Coronary artery (tissue), 2 donors: ENCODE results near the gene ZG16.
A peak's percentile ranks its signal among the peaks of the same experiment; 100 is the strongest.

Experiments
- DNase-seq: peaks from one replicate; pipeline ENCODE4 v3.0.0-alpha.2; 2017; ENCODE audit warnings: low spot score
- H3K27ac ChIP-seq, 2 donors: fragments of 200-600 bp; sonication (generic); one replicate each; pipeline ENCODE4 v1.5.1; 2016 to 2019
- H3K4me3 ChIP-seq: fragments of 200-600 bp; sonication (generic); 2 replicates; pipeline ENCODE4 v1.5.1; 2016; ENCODE audit warnings: mild to moderate bottlenecking, moderate library complexity
- CTCF ChIP-seq: fragments of 200-600 bp; sonication (generic); IDR thresholded peaks from one replicate; pipeline ENCODE4 v1.5.1; 2019; ENCODE audit warnings: antibody characterized with exemption

Gene ZG16

GRCh38 chr16:29812754-29813643 lies 34.9 kb downstream of the ZG16 start:
- Histone ChIP-seq H3K27ac (peak overlapping the region; percentile 95 to 98), H3K4me3 (peak overlapping the region; percentile 78)
- no peak for TF ChIP-seq CTCF
- peak; percentile 73 for DNase-seq

DNA sequence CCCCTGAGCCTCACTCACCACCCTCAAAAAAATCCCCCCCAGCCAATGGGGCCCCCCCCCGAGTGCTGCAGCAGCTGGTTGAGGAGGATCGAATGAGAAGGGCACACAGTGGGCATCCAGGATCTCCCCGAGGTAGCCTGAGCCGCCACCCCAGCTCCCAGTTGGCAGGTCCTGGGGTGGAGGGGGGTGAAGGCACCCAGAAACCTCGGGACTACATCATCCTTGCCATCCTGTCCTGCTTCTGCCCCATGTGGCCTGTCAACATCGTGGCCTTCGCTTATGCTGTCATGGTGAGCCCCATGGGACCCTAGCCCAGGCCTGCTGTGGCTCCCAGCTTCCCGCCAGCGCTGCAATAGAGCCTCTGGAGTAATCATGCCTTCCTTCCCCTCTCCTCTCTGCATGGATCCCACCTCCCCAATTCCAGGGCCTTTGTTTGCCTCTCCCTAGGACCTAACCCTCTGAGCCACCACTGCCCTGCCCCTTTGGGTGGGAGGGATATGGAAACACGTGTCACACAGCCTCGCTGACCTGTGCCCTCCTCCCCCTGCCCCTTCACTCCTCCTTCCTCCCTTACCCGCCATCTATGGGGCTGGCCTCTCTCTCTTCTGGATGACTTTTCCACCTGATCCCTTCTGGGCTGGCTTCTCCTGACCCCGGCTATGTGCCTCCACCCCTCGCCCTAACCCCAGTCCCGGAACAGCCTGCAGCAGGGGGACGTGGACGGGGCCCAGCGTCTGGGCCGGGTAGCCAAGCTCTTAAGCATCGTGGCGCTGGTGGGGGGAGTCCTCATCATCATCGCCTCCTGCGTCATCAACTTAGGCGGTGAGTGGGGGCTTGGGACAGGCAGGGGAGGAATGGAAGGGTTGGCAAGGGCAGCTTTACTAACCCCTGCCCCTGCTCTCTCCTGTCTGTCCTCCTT lies 35.8 kb downstream of the ZG16 start:
- DNase-seq = peak; percentile 74
- peak overlapping the region; percentile 95 to 98 for H3K27ac ChIP-seq
- peak overlapping the region; percentile 78 for H3K4me3 ChIP-seq
- TF ChIP-seq CTCF = no peak

DNA sequence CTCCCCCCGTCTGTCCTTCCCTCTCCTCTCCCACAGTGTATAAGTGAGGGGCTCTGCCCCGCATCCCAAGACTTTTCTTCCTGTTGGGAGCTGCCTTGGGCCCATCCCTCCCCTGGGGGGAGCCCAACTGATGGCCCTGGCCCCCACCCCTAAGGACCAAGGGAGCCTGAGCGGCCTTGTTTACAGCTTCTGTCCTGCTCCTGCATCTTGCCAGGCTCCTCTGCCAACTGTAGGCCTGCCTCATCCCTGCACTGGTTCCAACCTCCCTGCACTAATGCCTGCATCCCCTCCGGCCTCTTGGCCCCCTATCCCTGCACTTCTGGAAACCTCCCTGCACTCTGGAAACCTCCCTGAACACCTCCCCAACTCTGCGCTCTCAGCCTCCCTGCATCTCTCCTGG lies 36.5 kb downstream of the ZG16 start:
- H3K4me3 ChIP-seq = peak overlapping the region; percentile 78
- TF ChIP-seq CTCF = no peak
- DNase-seq = no peak
- H3K27ac ChIP-seq = peak overlapping the region; percentile 95 to 98

DNA sequence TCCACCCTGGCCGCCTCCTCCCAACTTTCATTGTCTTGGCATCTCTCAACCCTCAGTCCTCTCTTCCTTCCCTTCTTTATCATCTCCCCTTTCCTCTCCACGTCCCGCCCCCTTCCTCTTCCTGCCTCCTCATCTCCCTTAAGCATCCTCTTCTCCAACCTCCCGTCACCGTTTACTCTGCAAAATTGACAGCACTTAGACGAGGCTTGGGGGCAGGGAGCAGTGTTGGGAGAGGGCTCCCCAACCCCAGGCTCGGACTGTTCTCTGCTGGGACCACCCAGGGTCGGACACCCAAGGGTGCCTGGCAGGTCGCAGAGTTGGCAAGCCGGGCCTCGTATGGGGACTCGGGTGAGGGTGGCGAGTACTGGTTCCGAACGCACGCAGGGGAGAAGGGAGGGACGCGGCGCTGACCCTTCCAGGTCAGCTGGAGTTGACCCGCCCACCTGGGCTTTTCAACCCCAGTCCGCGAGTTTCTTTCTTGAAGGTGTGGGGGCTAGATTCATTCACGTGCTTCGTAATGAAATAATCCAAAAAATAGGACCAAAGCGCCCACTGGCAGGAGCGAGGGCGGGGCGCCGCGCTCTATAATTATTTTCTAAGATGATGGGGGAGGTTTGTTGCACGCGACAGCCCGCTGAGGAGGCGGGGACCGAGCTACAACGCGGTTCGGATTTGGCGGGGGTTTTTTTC lies 37.1 kb downstream of the ZG16 start:
- Histone ChIP-seq H3K27ac (peak overlapping the region; percentile 95 to 98), H3K4me3 (peak overlapping the region; percentile 78)
- DNase-seq = peak; percentile 83
- TF ChIP-seq CTCF = no peak

DNA sequence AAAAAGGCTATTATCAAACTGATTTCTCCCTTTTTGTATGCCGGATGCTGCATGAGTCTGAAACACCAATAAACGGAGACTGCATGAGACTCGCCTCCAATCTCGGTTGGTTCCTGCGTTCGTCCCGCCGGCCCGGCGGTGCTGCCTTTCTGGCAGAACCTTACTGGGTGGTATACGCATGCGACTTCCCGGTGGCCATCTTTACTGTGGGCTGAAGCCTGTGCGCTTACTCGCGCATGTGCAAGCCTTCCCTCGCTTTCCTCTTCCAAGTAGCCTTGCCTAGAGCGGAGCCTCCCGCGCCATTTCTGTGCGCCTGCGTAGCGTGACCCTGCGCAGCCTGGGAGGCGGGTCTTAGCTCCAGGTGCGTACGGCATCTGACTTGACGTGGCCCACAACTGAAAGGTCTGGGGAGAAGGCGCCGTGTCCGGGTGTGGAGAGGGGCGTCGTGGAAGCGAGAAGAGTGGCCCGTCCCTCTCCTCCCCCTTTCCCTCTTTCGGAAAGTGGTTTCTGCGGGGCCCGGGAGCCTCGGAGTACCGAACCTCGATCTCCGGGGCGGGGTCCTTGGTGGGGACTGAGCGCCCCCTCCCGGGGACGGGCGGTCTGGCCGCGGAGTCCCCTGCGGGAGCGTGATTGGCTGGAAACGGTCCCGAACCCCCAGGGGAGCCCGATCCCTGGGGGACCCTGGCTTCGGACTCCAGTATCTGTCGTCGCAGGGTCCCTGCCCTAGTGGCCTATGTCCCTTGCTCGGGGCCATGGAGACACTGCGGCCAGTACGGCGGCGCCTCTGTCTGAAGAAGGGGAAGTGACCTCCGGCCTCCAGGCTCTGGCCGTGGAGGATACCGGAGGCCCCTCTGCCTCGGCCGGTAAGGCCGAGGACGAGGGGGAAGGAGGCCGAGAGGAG lies 38.0 kb downstream of the ZG16 start, which contains the start of gene PAGR1:
PAGR1 (plus strand) TSS at position 360 of the 901 bp plus-strand sequence; CDS start at position 734, 374 bp downstream.
- DNase-seq = peak; percentile 100
- Histone ChIP-seq H3K27ac (peak within 1 kb of the TSS; percentile 95 to 98), H3K4me3 (peak within 1 kb of the TSS; percentile 88)
- TF ChIP-seq CTCF = peak; percentile 92
